Aorta (tissue), 5 donors: Measurements from ENCODE around the gene TMPRSS2. TPM values are rescaled to one million over a fixed set of nuclear protein-coding genes. Genes with fewer than 3 reads are reported as not detected.
A peak's percentile ranks its signal among the peaks of the same experiment; 100 is the strongest.

Experiments
- ATAC-seq: fragments of 200-7000 bp; cut with Tn5 transposase; one replicate; pipeline ENCODE4 v1.9.1; 2022; ENCODE audit warnings: moderate library complexity; ENCODE audit not compliant: low FRiP score
- DNase-seq, 2 donors: peaks; one replicate each; pipeline ENCODE4 v3.0.0-alpha.2; 2020
- H3K27ac ChIP-seq, 2 donors: one replicate each; pipeline ENCODE4 v1.5.1; 2013; ENCODE audit warnings: low read length in 2 of 2, mild to moderate bottlenecking in 2 of 2, moderate library complexity in 2 of 2, control low read depth in 1 of 2, inconsistent platforms in 1 of 2, low read depth in 1 of 2
- H3K27me3 ChIP-seq, 2 donors: one replicate each; pipeline ENCODE4 v1.6.1; 2013; ENCODE audit warnings: control low read depth in 1 of 2, low read length in 1 of 2, mild to moderate bottlenecking in 1 of 2, moderate library complexity in 1 of 2; ENCODE audit not compliant: insufficient read depth in 2 of 2, control insufficient read depth in 1 of 2
- H3K36me3 ChIP-seq, 2 donors: one replicate each; pipeline ENCODE4 v1.6.1; 2013; ENCODE audit warnings: control low read depth in 1 of 2, low read length in 1 of 2, mild to moderate bottlenecking in 1 of 2; ENCODE audit not compliant: insufficient read depth in 2 of 2, control insufficient read depth in 1 of 2
- H3K4me1 ChIP-seq, 2 donors: one replicate each; pipeline ENCODE4 v1.6.1; 2013; ENCODE audit warnings: low read length in 2 of 2, control low read depth in 1 of 2, mild to moderate bottlenecking in 1 of 2, moderate library complexity in 1 of 2; ENCODE audit not compliant: insufficient read depth in 2 of 2, control insufficient read depth in 1 of 2
- H3K4me3 ChIP-seq, 2 donors: one replicate each; pipeline ENCODE4 v1.5.1; 2013; ENCODE audit warnings: low read length in 2 of 2, control low read depth in 1 of 2, mild to moderate bottlenecking in 1 of 2
- H3K9me3 ChIP-seq: one replicate; pipeline ENCODE4 v1.6.1; 2013; ENCODE audit warnings: mild to moderate bottlenecking, low read length; ENCODE audit not compliant: control insufficient read depth
- whole genome bisulfite sequencing, 2 donors: extraction: QIAGEN DNeasy Blood & Tissue Kit; methylation state at CpG; one replicate each; pipeline ENCODE4 v1.1.7; 2013; 5-methylcytosine and 5-hydroxymethylcytosine counted together
- intact Hi-C, 2 donors: fragments of 100-400 bp; cut with DNase I; formaldehyde crosslinking; loops; one replicate each; pipeline versions ENCODE4 v1.14.2 to v1.15.0; 2022
- polyA plus RNA-seq, 2 donors: library from polyadenylated mRNA; stranded (reverse); fragments of 200-250 nt; gene quantifications; one replicate each; pipeline ENCODE4 v1.2.3, GENCODE V29; 2013
- total RNA-seq, 2 donors: library from RNA; stranded (reverse); fragmentation: NEBNext Ultra II Directional; extraction: Animal tissue kit (Norgen Biotek cat#: 25700); gene quantifications; one replicate each; pipeline ENCODE4 v1.2.1, GENCODE V29; 2021
- donor health status: healthy with polysubstance abuse.
- donor health status: Bipolar disorder and iron deficiency.
- donor health status: DM: no; HTN: no; CAD: no.
- donor health status: DM: no; HTN: no; CAD: no.
- donor health status: DM: yes; HTN: yes; CAD: no.

The TMPRSS2 gene
- total and polyA plus RNA-seq, 4 donors: 0.10 to 10.4 TPM; not detected in 2

GRCh38 chr21:41431788-41432548, 76.0 kb downstream of the TMPRSS2 start:
- H3K4me1 ChIP-seq: no peaks in the 10 kb centered on the region
- intact Hi-C loops: no loop called here
- H3K9me3 ChIP-seq: no peaks in the 10 kb centered on the region
- no peak for DNase-seq
- no peak for ATAC-seq
- WGBS, 2 donors: 93 to 94% methylated on average over 16 of the region's 16 CpGs
- H3K36me3 ChIP-seq: peaks cover 0 to 14% of the 10 kb centered on the region in 2 donors
- H3K27me3 ChIP-seq: no peaks in the 10 kb centered on the region
- H3K27ac ChIP-seq: no peak overlapping the region
- no peak overlapping the region for H3K4me3 ChIP-seq

DNA sequence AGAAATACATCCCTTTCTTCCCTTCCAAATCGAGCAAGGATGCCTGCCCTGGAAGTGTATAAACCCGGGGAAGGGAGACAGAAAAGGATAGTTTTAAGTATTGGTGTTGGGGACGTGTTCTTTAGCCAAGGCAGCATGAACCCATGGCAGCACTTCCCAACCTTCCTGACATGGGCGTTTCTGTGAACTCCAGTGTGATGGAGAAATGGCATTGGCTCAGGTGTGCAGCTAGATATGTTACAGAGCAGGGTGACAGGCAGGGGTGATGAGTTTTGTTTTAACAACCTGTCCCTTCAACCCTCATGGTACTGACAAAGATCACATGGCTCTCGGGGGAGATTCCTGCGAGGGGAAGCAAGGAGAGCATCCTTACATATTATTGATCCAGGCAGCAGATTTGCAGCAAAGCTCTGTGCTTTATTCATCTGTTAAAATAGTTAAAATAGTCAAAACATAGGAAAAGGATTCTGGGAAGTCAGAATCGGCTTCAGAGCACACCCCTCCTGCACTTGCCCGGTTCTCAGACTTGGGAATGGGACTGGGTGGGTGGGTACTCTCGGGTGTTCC, 78.0 kb downstream of the TMPRSS2 start:
- 83 to 84% methylated on average over 9 of the region's 9 CpGs for WGBS, 2 donors
- no peaks in the 10 kb centered on the region for H3K27me3 ChIP-seq
- DNase-seq (no peak), ATAC-seq (no peak)
- no peaks in the 10 kb centered on the region for H3K4me1 ChIP-seq
- no peak overlapping the region for H3K4me3 ChIP-seq
- H3K27ac ChIP-seq: no peak overlapping the region
- H3K9me3 ChIP-seq: no peaks in the 10 kb centered on the region
- intact Hi-C loops: loop anchor here in 1 of 2 donors (10.0 kb wide), 1 partner anchor 305 kb away; no protein-coding TSS in a partner anchor
- peaks cover 0 to 6% of the 10 kb centered on the region in 2 donors for H3K36me3 ChIP-seq

DNA sequence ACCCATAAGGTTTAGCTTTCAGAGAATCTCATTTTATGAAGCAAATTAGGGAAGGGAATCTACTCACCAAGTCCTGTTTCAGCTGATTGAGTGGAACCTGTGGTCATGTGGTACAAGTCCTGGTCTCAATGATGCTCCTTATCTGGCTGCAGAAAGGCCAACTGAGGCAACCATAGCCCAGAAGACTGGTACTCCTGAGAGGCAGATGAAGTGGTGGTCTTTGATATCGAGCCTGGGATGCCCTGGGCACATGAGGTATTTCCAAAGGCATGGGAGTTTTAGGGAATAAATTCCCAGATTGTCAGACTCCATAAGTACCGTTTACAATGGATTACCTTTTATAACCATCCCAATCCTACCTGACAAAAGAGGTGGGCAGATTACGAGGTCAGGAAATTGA, 78.7 kb downstream of the TMPRSS2 start:
- intact Hi-C loops: loop anchor here in 1 of 2 donors (10.0 kb wide), 1 partner anchor 305 kb away; no protein-coding TSS in a partner anchor
- WGBS, 2 donors: 95 to 96% methylated on average over 3 of the region's 3 CpGs
- ATAC-seq: no peak
- no peak for DNase-seq
- H3K27me3 ChIP-seq: no peaks in the 10 kb centered on the region
- H3K4me1 ChIP-seq: no peaks in the 10 kb centered on the region
- no peak overlapping the region for H3K4me3 ChIP-seq
- no peaks in the 10 kb centered on the region for H3K9me3 ChIP-seq
- peaks cover 0 to 6% of the 10 kb centered on the region in 2 donors for H3K36me3 ChIP-seq
- H3K27ac ChIP-seq: no peak overlapping the region

DNA sequence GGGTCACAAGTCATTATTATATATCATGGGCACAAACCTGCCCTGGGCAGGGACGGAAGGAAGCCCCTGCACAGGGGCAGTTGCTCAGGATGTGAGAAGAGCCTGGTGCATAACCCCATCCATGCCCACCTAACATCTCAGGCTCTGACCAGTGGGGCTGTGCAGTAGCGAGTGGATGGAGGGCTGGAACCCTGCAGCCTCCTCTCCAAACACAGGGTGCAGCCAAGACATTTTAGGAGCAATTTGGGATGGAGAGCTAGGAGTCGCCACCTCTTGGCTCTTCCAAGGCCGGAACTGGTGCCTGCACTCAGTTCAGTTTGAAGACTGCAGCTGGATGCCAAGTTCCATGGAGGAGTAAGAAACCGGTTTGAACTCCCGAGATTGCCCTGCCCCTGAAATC, 79.1 kb downstream of the TMPRSS2 start:
- intact Hi-C loops: loop anchor here in 1 of 2 donors (10.0 kb wide), 1 partner anchor 304 kb away; no protein-coding TSS in a partner anchor
- Histone ChIP-seq H3K9me3 (no peaks in the 10 kb centered on the region), H3K4me3 (no peak overlapping the region), H3K4me1 (no peaks in the 10 kb centered on the region), H3K36me3 (peaks cover 0 to 6% of the 10 kb centered on the region in 2 donors), H3K27ac (no peak overlapping the region), H3K27me3 (no peaks in the 10 kb centered on the region)
- DNase-seq (no peak), ATAC-seq (no peak)
- WGBS, 2 donors: 77 to 83% methylated on average over 6 of the region's 6 CpGs

DNA sequence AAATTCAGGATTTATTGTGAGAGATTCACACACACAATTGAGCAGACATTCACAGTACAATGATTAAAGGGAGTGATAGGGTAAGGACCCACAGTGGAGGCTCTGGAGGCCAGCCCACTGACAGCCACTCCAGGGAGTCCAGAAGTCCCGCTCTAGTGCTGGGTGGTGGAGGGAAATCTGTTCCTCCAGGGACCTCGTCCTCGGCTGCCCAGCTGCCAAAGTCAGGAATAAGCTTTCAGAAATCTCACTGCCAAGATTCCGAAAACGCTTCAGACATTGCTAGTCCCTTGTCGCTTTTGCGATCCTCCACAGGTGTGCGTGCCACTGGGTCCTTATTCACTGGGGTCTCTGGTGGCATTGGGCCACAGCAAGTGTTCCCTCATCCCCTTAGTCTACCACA, 79.6 kb downstream of the TMPRSS2 start:
- 78 to 85% methylated on average over 8 of the region's 8 CpGs for WGBS, 2 donors
- intact Hi-C loops: loop anchor here in 1 of 2 donors (10.0 kb wide), 1 partner anchor 304 kb away; no protein-coding TSS in a partner anchor
- Histone ChIP-seq H3K27ac (no peak overlapping the region), H3K4me1 (no peaks in the 10 kb centered on the region), H3K4me3 (no peak overlapping the region), H3K9me3 (no peaks in the 10 kb centered on the region), H3K36me3 (peaks cover 0 to 6% of the 10 kb centered on the region in 2 donors), H3K27me3 (no peaks in the 10 kb centered on the region)
- ATAC-seq: no peak
- DNase-seq: no peak

DNA sequence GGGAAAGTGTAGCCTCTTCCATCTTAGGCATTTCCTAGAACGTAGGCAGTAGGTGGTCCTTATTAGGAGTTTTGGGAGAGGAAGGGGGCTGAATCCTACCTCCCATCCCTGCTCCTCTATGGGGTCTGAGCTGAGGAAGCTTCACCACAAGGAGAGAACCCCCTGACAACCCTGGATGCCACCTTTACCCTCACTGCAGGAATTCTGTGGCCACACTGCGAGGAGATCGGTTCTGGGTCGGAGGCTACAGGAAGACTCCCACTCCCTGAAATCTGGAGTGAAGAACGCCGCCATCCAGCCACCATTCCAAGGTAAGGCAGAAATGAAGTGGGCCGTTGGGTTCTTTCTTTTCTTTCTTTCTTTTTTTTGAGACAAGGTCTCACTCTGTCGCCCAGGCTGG, 80.4 kb downstream of the TMPRSS2 start:
- no peaks in the 10 kb centered on the region for H3K9me3 ChIP-seq
- H3K4me3 ChIP-seq: no peak overlapping the region
- no peaks in the 10 kb centered on the region for H3K27me3 ChIP-seq
- intact Hi-C loops: loop anchor here in 1 of 2 donors (10.0 kb wide), 1 partner anchor 303 kb away; no protein-coding TSS in a partner anchor
- ATAC-seq: no peak
- H3K36me3 ChIP-seq: peaks cover 0 to 6% of the 10 kb centered on the region in 2 donors
- H3K27ac ChIP-seq: no peak overlapping the region
- WGBS, 2 donors: 91 to 93% methylated on average over 8 of the region's 8 CpGs
- DNase-seq: no peak
- H3K4me1 ChIP-seq: no peaks in the 10 kb centered on the region

GRCh38 chr21:41426676-41427404, 81.1 kb downstream of the TMPRSS2 start:
- Histone ChIP-seq H3K27me3 (no peaks in the 10 kb centered on the region), H3K27ac (no peak overlapping the region), H3K9me3 (no peaks in the 10 kb centered on the region), H3K36me3 (peaks cover 0 to 1% of the 10 kb centered on the region in 2 donors), H3K4me1 (no peaks in the 10 kb centered on the region), H3K4me3 (peak overlapping the region; percentile 46 to 60)
- intact Hi-C loops: loop anchor here in 1 of 2 donors (10.0 kb wide), 1 partner anchor 302 kb away; no protein-coding TSS in a partner anchor
- ATAC-seq: peak; percentile 75
- 26% methylated on average over 39 to 41 of the region's 41 CpGs for WGBS, 2 donors
- DNase-seq: no peak

- DNase-seq (peak; percentile 83 to 95), ATAC-seq (peak; percentile 93)
- peak within 1 kb of the TSS; percentile 46 to 60 for H3K4me3 ChIP-seq
- intact Hi-C loops: loop anchor here in 1 of 2 donors (10.0 kb wide), 1 partner anchor 301 kb away; no protein-coding TSS in a partner anchor
- H3K36me3 ChIP-seq: no peaks in the 10 kb centered on the region
- WGBS, 2 donors: 2% methylated on average over 62 to 65 of the region's 65 CpGs
- H3K4me1 ChIP-seq: no peaks in the 10 kb centered on the region
- no peak within 1 kb of the TSS for H3K27ac ChIP-seq
- no peaks in the 10 kb centered on the region for H3K9me3 ChIP-seq
- H3K27me3 ChIP-seq: no peaks in the 10 kb centered on the region
These were observed 81.8 kb downstream of the TMPRSS2 start, which contains the start of gene MX1 for GRCh38 chr21:41425954-41426675. TSS of gene MX1 (plus strand) at chr21:41426239. CDS start at chr21:41432071, 5,832 bp downstream.
